ENCODE data around the gene CYP39A1. TPM values are rescaled to one million over a fixed set of nuclear protein-coding genes. Genes with fewer than 3 reads are reported as not detected.

CYP39A1 gene
- polyA plus RNA-seq, 2 of the 4 experiments (the other 2 are of a cell fraction): 0.26 to 0.78 TPM

GRCh38 chr6:46509981-46510510, 142.6 kb downstream of the CYP39A1 start:
- Histone ChIP-seq H3K27ac (no peak overlapping the region), H3K4me1 (no peaks in the 10 kb centered on the region), H3K4me2 (no peak overlapping the region), H3K9me3 (no peaks in the 10 kb centered on the region), H3K4me3 (no peak overlapping the region)
- ChIA-PET CTCF (interaction anchor here (1.3 kb wide), 1 partner anchor 37 kb away, joined by 3 read pairs; no protein-coding TSS in a partner anchor), POLR2A (no interaction called here)
- FAIRE-seq (no peak), ATAC-seq (no peak), DNase-seq (ENCODE audit: low read depth in 1 of 2, low spot score in 1 of 2) (no peak)
- TF ChIP-seq RCOR1 (IDR thresholded peaks at IDR 0.05; ENCODE audit: low read depth, low read length): no peak
- TF ChIP-seq CBX2 (IDR thresholded peaks at IDR 0.05; ENCODE audit: borderline replicate concordance, low read depth): no peak
- TF ChIP-seq ELK1 (IDR thresholded peaks at IDR 0.05; ENCODE audit: low read depth, low read length): no peak
- no peak for TF ChIP-seq REST (IDR thresholded peaks at IDR 0.05)
- WGBS (ENCODE audit: missing lambda C conversion rate): 15% methylated on average over 4 of the region's 4 CpGs

- Histone ChIP-seq H3K4me1 (no peaks in the 10 kb centered on the region), H3K4me2 (no peak overlapping the region), H3K9me3 (no peaks in the 10 kb centered on the region), H3K4me3 (no peak overlapping the region), H3K27ac (no peak overlapping the region)
- ATAC-seq (no peak), DNase-seq (ENCODE audit: low read depth in 1 of 2, low spot score in 1 of 2) (no peak), FAIRE-seq (no peak)
- 20% methylated on average over 4 of the region's 4 CpGs for WGBS (ENCODE audit: missing lambda C conversion rate)
- TF ChIP-seq REST (IDR thresholded peaks at IDR 0.05) (no peak), BCL3 (IDR thresholded peaks at IDR 0.05) (no peak), PBX3 (IDR thresholded peaks at IDR 0.05) (no peak), POLR2A (IDR thresholded peaks at IDR 0.05; ENCODE audit: low read length) (no peak), ATOH8 (CRISPR knock-in tag; IDR thresholded peaks at IDR 0.05; ENCODE audit: low read depth) (no peak), HMGXB4 (CRISPR knock-in tag; IDR thresholded peaks at IDR 0.05; ENCODE audit: borderline replicate concordance) (no peak), TP53 (CRISPR knock-in tag; IDR thresholded peaks at IDR 0.05) (no peak), GATA3 (IDR thresholded peaks at IDR 0.05; ENCODE audit: borderline replicate concordance) (no peak), NPAS2 (CRISPR knock-in tag; IDR thresholded peaks at IDR 0.05; ENCODE audit: borderline replicate concordance) (no peak), EHMT2 (IDR thresholded peaks at IDR 0.05; ENCODE audit: low read depth) (no peak), NFE2L2 (conservative IDR thresholded peaks at IDR 0.05; ENCODE audit: low read length) (no peak), ESRRA (IDR thresholded peaks at IDR 0.05; ENCODE audit: borderline replicate concordance, low read length) (no peak), HOXA7 (CRISPR knock-in tag; IDR thresholded peaks at IDR 0.05) (no peak), MAX (IDR thresholded peaks at IDR 0.05) (no peak), E2F6 (IDR thresholded peaks at IDR 0.05; ENCODE audit: borderline replicate concordance, low read depth) (no peak), MAFK (IDR thresholded peaks at IDR 0.05; ENCODE audit: partially characterized antibody) (no peak), CEBPB (IDR thresholded peaks at IDR 0.05) (no peak)
- ChIA-PET POLR2A (no interaction called here), CTCF (no interaction called here)
These were observed 143.6 kb downstream of the CYP39A1 start for GRCh38 chr6:46509063-46509462.

All from A549 (cell line).